GM19328 (cell line): Measurements from ENCODE around the gene RNF26.

Experiments used
- ATAC-seq: cut with Tn5 transposase; IDR thresholded peaks from one replicate; pipeline ENCODE4 v1.9.1; 2021; ENCODE audit warnings: mild to moderate bottlenecking, moderate library complexity; ENCODE audit not compliant: unreplicated experiment

RNF26 gene

GRCh38 chr11:119315131-119316015 lies 19.0 kb upstream of the RNF26 start:
- ATAC-seq: no peak

GRCh38 chr11:119316016-119316728 lies 18.2 kb upstream of the RNF26 start:
- ATAC-seq: no peak

GRCh38 chr11:119316729-119317591 lies 17.4 kb upstream of the RNF26 start, which contains the start of gene MCAM:
Gene MCAM, minus strand, starts transcription at chr11:119317130. Its CDS starts 29 bp downstream, at chr11:119317101.
- ATAC-seq: no peak

GRCh38 chr11:119317592-119318239 lies 16.6 kb upstream of the RNF26 start:
- no peak for ATAC-seq

GRCh38 chr11:119318240-119319135 lies 15.8 kb upstream of the RNF26 start:
- ATAC-seq: no peak

GRCh38 chr11:119319136-119319699 lies 15.1 kb upstream of the RNF26 start:
- no peak for ATAC-seq

GRCh38 chr11:119319700-119320239 lies 14.6 kb upstream of the RNF26 start:
- no peak for ATAC-seq

- ATAC-seq: no peak
These were observed 14.0 kb upstream of the RNF26 start for GRCh38 chr11:119320240-119320775.

- no peak for ATAC-seq
These were observed 13.4 kb upstream of the RNF26 start for GRCh38 chr11:119320776-119321524.

GRCh38 chr11:119322360-119322739 lies 12.0 kb upstream of the RNF26 start:
- no peak for ATAC-seq

GRCh38 chr11:119322921-119323531 lies 11.3 kb upstream of the RNF26 start:
- ATAC-seq: no peak

GRCh38 chr11:119323532-119324033 lies 10.7 kb upstream of the RNF26 start:
- no peak for ATAC-seq

GRCh38 chr11:119324189-119324588 lies 10.1 kb upstream of the RNF26 start:
- no peak for ATAC-seq

GRCh38 chr11:119329320-119329719 lies 5.0 kb upstream of the RNF26 start:
- ATAC-seq: no peak

- no peak for ATAC-seq
These were observed 4.1 kb upstream of the RNF26 start for GRCh38 chr11:119330237-119330636.

GRCh38 chr11:119332111-119332765 lies 2.1 kb upstream of the RNF26 start:
- ATAC-seq: no peak
